Activated CD4-positive, alpha-beta T cell treated with anti-CD3 and anti-CD28 coated beads for 1 hour (primary cell): ENCODE results near the gene PRAMEF18.
"Not testable (repeated sequence)": the region's sequence is repeated elsewhere in the genome, so short reads cannot be mapped to it uniquely, and the experiment has no call there.

Experiments
- DNase-seq: peaks from one replicate; pipeline ENCODE4 v3.0.0-alpha.2; 2020

PRAMEF18 gene

GRCh38 chr1:13225675-13226204 lies at the start of gene PRAMEF18:
Gene PRAMEF18 (minus strand): TSS chr1:13226154. CDS start chr1:13226106, 48 bp downstream.
- DNase-seq = not testable (repeated sequence)

- DNase-seq = not testable (repeated sequence)
Observed at GRCh38 chr1:13265124-13265523, 39.2 kb upstream of the PRAMEF18 start.

DNA sequence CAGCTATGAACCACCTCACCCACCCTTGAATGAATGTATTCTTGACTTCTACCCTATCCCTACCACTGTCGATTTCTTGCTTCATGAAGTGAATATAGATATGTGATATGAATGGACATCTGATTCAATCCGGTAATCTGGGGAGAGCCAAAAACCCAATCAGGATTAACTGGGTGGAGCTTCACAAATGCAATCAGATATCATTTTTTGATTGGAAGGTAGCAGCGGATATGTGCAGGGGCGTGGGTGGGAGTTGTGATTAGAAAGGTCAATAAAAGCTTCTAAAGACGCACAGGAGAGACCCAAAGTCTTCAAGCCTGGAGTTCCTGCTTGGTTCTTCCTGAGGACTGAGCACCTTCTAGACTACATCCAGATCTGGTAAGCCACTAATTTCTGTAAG lies 27.9 kb upstream of the PRAMEF18 start, which contains the start of gene PRAMEF5:
Gene PRAMEF5 (plus strand): TSS at position 301 of the 400 bp plus-strand sequence. CDS start 5,071 bp downstream, outside the sequence.
- not testable (repeated sequence) for DNase-seq

DNA sequence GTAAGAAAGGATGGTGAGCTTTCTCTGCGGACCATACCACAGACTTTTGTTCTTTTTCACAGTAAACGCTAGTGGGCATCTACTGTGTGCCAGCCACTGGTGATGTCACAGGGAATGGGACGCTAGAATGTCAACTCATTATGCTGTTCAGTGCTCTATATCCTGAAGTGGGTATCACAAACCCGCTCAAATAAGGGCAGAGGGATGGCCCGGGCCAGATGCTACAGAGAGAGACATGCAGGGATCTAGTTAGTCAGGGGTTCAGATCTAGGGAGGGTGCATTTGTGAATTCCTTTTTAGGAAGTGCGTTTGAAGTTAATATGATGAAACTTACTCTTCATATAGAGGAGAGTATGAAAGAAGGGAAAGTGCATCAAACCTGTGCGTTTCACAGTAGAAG lies 21.2 kb upstream of the PRAMEF18 start:
- not testable (repeated sequence) for DNase-seq

- not testable (repeated sequence) for DNase-seq
Observed at GRCh38 chr1:13246554-13246871, 20.6 kb upstream of the PRAMEF18 start.

- DNase-seq = not testable (repeated sequence)
Observed at GRCh38 chr1:13245841-13246553, 20.0 kb upstream of the PRAMEF18 start.

DNA sequence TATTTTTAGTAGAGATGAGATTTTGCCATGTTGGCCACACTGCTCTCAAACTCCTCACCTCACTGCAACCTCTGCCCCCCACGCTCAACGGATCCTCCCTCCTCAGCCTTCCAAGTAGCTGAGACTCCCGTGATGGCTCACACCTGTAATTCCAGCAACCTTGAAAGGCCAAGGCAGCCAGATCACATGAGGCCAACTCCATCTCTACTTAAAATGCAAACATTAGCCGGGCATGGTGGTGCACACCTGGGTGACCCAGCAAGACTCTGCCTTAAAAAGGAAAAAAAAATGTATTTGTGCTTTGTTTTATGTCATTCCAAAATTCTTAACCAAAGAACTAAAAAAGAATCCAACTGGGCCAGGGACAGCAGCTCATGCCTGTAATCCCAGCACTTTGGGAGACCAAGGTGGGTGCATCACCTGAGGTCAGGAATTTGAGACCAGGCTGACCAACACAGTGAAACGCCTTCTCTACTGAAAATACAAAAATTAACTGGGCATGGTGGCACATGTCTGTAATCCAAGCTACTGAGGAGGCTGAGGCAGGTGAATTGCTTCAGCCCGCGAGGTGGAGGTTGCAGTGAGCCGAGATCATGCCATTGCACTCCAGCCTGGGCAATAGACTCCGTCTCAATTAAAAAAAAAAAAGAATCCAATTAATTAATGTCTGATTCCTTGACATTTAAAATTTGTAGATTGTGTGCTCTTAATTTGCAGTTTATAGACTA lies 17.7 kb upstream of the PRAMEF18 start:
- not testable (repeated sequence) for DNase-seq

DNA sequence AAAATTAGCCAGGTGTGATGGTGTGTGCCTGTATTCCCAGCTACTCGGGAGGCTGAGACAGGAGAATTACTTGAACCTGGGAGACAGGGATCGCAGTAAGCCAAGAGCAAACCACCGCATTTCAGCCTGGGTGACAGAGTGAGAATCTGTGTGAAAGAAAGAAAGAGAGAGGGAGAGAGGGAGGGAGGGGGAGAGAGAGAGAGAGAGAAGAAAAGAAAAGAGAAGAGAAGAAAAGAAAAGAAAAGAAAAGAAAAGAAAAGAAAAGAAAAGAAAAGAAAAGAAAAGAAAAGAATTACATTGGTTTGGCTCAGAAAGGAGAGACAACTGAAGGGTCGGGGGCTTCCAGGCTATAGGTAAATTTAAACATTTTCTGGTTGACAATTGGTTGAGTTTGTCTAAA lies 13.7 kb upstream of the PRAMEF18 start:
- not testable (repeated sequence) for DNase-seq

DNA sequence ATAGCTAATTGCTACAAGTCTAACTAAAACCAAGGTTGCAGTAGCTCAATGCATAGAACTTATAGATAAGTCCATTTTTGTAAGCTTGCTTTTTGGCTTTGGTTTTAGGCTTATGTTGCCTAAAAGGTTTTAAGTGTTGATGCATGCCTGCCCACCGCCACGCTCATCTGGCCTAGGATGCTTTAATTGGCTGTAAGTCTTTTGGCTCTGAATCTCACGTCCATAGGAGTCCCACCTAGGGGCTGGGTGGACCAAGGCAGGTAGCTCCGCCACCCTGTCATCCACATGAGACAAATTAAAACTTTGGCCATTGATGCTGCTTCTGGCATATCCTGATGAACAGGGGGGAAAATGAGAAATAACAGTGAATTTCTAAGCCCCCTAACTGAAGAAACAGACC lies 11.6 kb upstream of the PRAMEF18 start:
- not testable (repeated sequence) for DNase-seq

GRCh38 chr1:13234057-13234456 lies 8.1 kb upstream of the PRAMEF18 start:
- not testable (repeated sequence) for DNase-seq

GRCh38 chr1:13232056-13232455 lies 6.1 kb upstream of the PRAMEF18 start:
- not testable (repeated sequence) for DNase-seq

DNA sequence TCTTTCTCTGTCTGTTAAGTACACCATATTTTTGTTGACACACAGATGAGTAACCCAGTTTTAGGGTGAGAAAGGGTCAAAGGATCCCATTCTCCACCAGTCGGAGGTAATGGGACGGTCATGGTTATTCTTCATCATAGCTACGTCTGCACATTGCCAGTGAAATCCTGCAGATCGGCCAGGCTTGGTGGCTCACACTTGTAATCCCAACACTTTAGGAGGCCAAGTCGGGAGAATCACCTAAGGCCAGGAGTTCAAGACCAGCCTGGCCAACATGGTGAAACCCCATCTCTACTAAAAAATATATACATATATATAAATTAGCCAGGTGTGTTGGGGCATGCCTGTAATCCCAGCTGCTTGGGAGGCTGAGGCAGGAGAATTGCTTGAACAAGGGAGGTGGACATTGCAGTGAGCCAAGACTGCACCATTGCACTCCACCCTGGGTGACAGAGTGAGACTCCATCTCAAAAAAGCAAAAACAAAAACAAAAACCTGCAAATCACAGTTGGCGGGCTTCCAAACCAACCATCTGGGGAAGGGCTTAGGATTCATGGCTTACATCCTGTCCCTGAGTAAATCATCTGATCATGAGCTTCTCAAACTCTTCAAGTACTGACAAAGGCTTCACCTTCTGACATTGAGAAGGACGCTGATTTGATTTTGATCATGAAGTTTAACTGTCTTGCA lies 5.3 kb upstream of the PRAMEF18 start:
- DNase-seq = not testable (repeated sequence)

GRCh38 chr1:13230601-13231000 lies 4.6 kb upstream of the PRAMEF18 start:
- not testable (repeated sequence) for DNase-seq

GRCh38 chr1:13230096-13230495 lies 4.1 kb upstream of the PRAMEF18 start:
- DNase-seq = not testable (repeated sequence)

- no peak for DNase-seq
Observed at GRCh38 chr1:13228343-13228781, 2.4 kb upstream of the PRAMEF18 start.

DNA sequence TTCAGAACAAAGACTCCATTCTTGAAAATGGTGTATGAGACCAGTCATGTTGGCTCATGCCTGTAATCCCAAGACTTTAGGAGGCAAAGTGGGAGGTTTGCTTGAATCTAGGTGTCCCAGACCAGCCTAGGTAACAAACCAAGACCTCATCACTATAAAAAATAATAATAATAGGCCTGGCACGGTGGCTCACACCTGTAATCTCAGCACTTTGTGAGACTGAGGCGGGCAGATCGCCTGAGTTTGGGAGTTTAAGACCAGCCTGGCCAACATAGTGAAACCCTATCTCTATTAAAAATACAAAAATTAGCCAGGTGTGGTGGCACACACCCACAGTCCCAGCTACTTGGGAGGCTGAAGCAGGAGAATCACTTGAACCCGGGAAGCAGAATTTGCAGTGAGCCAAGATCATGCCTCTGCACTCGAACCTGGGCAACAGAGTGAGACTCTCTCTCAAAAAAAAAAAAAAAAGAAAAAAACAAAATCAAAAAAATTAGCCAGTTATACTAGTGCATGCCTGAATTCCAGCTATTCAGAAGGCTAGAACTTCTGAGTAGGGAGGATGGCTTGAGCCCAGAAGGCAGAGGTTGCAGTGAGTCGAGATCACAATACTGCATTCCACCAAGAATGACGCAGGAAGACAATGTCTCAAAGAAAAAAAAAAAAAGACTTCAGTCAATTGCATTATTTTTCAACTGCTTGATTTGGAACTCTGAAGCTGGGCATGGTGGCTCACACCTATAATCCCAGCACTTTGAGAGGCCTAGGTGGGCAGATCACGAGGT lies 1.5 kb upstream of the PRAMEF18 start:
- DNase-seq = not testable (repeated sequence)

DNA sequence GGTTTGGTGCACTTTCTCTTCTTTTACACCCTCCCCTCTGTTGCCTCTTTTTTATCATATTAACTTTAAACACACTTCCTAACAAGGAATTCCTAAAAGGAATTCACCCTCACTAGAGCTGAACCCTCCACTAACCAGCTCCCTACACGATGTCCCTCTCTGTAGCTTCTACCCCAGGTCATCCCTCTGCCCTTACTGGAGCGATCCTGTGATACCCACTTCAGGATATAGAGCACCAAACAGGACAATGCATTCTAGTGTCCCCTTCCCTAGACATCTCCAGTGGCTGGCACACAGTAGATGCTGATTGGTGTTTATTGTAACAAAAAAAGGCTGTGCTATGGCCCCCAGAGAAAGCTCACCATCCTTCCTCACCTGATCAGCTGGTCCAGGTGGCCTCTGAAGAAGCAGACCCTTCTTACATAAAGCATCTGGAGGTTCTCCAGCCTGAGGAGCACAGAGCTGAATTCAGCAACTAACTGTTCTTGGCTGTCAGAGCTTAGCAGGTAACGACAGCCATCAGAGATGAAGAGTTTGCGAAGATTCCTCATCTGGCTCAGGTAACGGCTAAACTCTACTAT lies 1.4 kb downstream of the PRAMEF18 start:
- no peak for DNase-seq

DNA sequence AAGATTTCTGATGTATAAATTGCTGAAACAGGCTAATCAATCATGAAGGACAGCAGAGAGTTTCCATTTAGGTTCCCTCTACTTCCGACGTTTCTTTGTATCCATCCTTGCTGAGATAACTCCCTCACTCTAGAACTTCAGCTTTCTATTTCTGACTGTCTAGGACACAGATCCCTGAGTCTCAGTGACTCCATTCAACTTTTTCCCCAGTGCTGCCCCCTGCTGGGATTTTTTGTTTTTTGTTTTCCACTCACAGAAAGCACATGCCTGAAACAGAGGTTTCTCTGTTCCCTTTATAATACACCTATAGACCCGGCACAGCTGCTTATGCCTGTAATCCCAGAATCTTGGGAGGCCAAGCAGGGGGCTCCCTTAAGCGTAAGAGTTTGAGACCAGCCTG lies 3.2 kb downstream of the PRAMEF18 start:
- DNase-seq = not testable (repeated sequence)

- DNase-seq = not testable (repeated sequence)
Observed at GRCh38 chr1:13219203-13219602, 6.8 kb downstream of the PRAMEF18 start.

DNA sequence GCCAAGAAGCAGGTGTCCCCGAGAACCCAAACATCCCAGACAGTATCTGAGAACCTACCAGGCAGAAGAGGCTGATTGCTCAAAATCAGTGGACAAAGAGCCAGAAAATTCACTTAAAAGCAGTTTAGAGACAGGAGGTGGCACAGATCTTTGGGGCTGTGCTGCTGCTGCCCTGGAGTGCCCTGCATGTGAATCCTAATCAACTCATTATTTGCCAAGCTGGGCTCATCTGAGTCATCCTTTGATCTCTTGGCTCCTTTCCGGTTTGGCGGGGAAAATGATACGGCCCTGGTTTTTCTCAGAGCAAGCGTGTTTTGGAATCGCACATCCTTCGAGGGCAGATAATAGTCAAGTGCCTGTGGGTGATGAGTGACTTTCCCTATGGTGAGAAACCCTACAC lies 9.3 kb downstream of the PRAMEF18 start:
- DNase-seq = not testable (repeated sequence)

- DNase-seq = not testable (repeated sequence)
Observed at GRCh38 chr1:13208712-13209111, 17.2 kb downstream of the PRAMEF18 start.

- not testable (repeated sequence) for DNase-seq
Observed at GRCh38 chr1:13201309-13201708, 24.6 kb downstream of the PRAMEF18 start, which contains the start of gene PRAMEF13. Gene PRAMEF13 (minus strand): TSS chr1:13201409. CDS start chr1:13199589, 1,820 bp downstream.
